T-helper 17 cell (primary cell): Measurements from ENCODE around the gene PCDHGA4. TPM values are rescaled to one million over a fixed set of nuclear protein-coding genes. Genes with fewer than 3 reads are reported as not detected.
A peak's percentile ranks its signal among the peaks of the same experiment; 100 is the strongest.
"Not testable (repeated sequence)": the region's sequence is repeated elsewhere in the genome, so short reads cannot be mapped to it uniquely, and the experiment has no call there.

ENCODE experiments used
- ATAC-seq: fragments of 150-1000 bp; cut with Tn5 transposase; 2 replicates; pipeline ENCODE4 v1.10.0; 2021; ENCODE audit warnings: mild to moderate bottlenecking, moderate library complexity
- DNase-seq, 3 donors: peaks; one replicate each; pipeline versions ENCODE4 v3.0.0 to v3.0.0-alpha.2; 2020 to 2021
- H3K9me3 ChIP-seq: one replicate; pipeline ENCODE4 v1.7.0; 2013; ENCODE audit warnings: low read length, mild to moderate bottlenecking; ENCODE audit not compliant: control insufficient read depth, poor library complexity, severe bottlenecking
- H3K27ac Mint-ChIP-seq: one replicate; pipeline ENCODE4 v1.8.0; 2022; ENCODE audit warnings: mild to moderate bottlenecking, moderate library complexity, mixed read lengths
- H3K27me3 Mint-ChIP-seq: one replicate; pipeline ENCODE4 v1.8.0; 2022; ENCODE audit warnings: mixed read lengths
- H3K36me3 Mint-ChIP-seq: one replicate; pipeline ENCODE4 v1.8.0; 2022; ENCODE audit warnings: low read depth, mixed read lengths
- H3K4me1 Mint-ChIP-seq: one replicate; pipeline ENCODE4 v1.8.0; 2022; ENCODE audit warnings: mild to moderate bottlenecking, mixed read lengths
- H3K4me3 Mint-ChIP-seq: one replicate; pipeline ENCODE4 v1.8.0; 2022; ENCODE audit warnings: mild to moderate bottlenecking, moderate library complexity, mixed read lengths
- total RNA-seq, 4 donors: library from RNA in 2 of 4; stranded (reverse) in 2 of 4; gene quantifications; one replicate each; pipeline ENCODE4 v1.2.3 and lab custom pipeline; 2022 to 2026

The PCDHGA4 gene
- total RNA-seq, 2 donors from 2014 or later: 0.12 TPM; not detected in 1

- Mint-ChIP-seq H3K27me3 (peaks cover 47% of the 10 kb centered on the region), H3K4me3 (peak within 1 kb of the TSS; percentile 42), H3K4me1 (no peaks in the 10 kb centered on the region), H3K36me3 (no peaks in the 10 kb centered on the region), H3K27ac (no peak within 1 kb of the TSS)
- no peak for ATAC-seq
- DNase-seq: no peak
- peaks cover 19% of the 10 kb centered on the region for H3K9me3 ChIP-seq
These were observed 27.9 kb downstream of the PCDHGA4 start, which contains the start of gene PCDHGA7 for GRCh38 chr5:141382469-141383294. PCDHGA7 (plus strand) TSS chr5:141382742; CDS start chr5:141382900, 158 bp downstream.

- no peak overlapping the region for H3K4me3 Mint-ChIP-seq
- peaks cover 49% of the 10 kb centered on the region for H3K27me3 Mint-ChIP-seq
- no peaks in the 10 kb centered on the region for H3K36me3 Mint-ChIP-seq
- peaks cover 19% of the 10 kb centered on the region for H3K9me3 ChIP-seq
- H3K27ac Mint-ChIP-seq: no peak overlapping the region
- no peak for DNase-seq
- H3K4me1 Mint-ChIP-seq: no peaks in the 10 kb centered on the region
- no peak for ATAC-seq
These were observed 28.5 kb downstream of the PCDHGA4 start for GRCh38 chr5:141383345-141383744.

- Mint-ChIP-seq H3K4me1 (no peaks in the 10 kb centered on the region), H3K27me3 (peaks cover 54% of the 10 kb centered on the region), H3K36me3 (peaks cover 2% of the 10 kb centered on the region), H3K4me3 (no peak overlapping the region), H3K27ac (no peak overlapping the region)
- ATAC-seq (no peak), DNase-seq (no peak)
- peaks cover 22% of the 10 kb centered on the region for H3K9me3 ChIP-seq
These were observed 29.8 kb downstream of the PCDHGA4 start for GRCh38 chr5:141384471-141385267.

- H3K9me3 ChIP-seq: peaks cover 24% of the 10 kb centered on the region
- H3K36me3 Mint-ChIP-seq, H3K27ac Mint-ChIP-seq, H3K4me1 Mint-ChIP-seq, DNase-seq: not testable (repeated sequence)
- peaks cover 51% of the 10 kb centered on the region for H3K27me3 Mint-ChIP-seq
- ATAC-seq: peak; percentile 75
- peak within 1 kb of the TSS; percentile 53 for H3K4me3 Mint-ChIP-seq
These were observed 32.9 kb downstream of the PCDHGA4 start, which contains the start of gene PCDHGB4 for GRCh38 chr5:141387557-141388311. PCDHGB4 (plus strand) TSS chr5:141387698; CDS start chr5:141387885, 187 bp downstream.

- Mint-ChIP-seq H3K27ac (no peak overlapping the region), H3K27me3 (peaks cover 49% of the 10 kb centered on the region), H3K4me1 (no peaks in the 10 kb centered on the region), H3K36me3 (peaks cover 2% of the 10 kb centered on the region), H3K4me3 (no peak overlapping the region)
- ATAC-seq (no peak), DNase-seq (no peak)
- H3K9me3 ChIP-seq: peaks cover 21% of the 10 kb centered on the region
These were observed 33.8 kb downstream of the PCDHGA4 start for GRCh38 chr5:141388661-141389060.

GRCh38 chr5:141389153-141390042, 34.6 kb downstream of the PCDHGA4 start:
- H3K9me3 ChIP-seq: peaks cover 21% of the 10 kb centered on the region

GRCh38 chr5:141392429-141393198, 37.8 kb downstream of the PCDHGA4 start, which contains the start of gene PCDHGA8:
PCDHGA8 (plus strand) TSS chr5:141392633; CDS start chr5:141392814, 181 bp downstream.
- Mint-ChIP-seq H3K27ac (peak within 1 kb of the TSS; percentile 30), H3K27me3 (peaks cover 47% of the 10 kb centered on the region), H3K4me1 (no peaks in the 10 kb centered on the region), H3K36me3 (peaks cover 2% of the 10 kb centered on the region), H3K4me3 (no peak within 1 kb of the TSS)
- DNase-seq (no peak), ATAC-seq (no peak)
- peaks cover 8% of the 10 kb centered on the region for H3K9me3 ChIP-seq

More at GRCh38 chr5:141389153-141390042, 34.6 kb downstream of the PCDHGA4 start:
- H3K36me3 Mint-ChIP-seq: peaks cover 2% of the 10 kb centered on the region
- H3K27ac Mint-ChIP-seq: no peak overlapping the region
- no peaks in the 10 kb centered on the region for H3K4me1 Mint-ChIP-seq
- no peak for ATAC-seq
- DNase-seq: no peak
- H3K27me3 Mint-ChIP-seq: peaks cover 55% of the 10 kb centered on the region
- no peak overlapping the region for H3K4me3 Mint-ChIP-seq

- ATAC-seq (no peak), DNase-seq (no peak)
- H3K4me3 Mint-ChIP-seq: no peak overlapping the region
- no peak overlapping the region for H3K27ac Mint-ChIP-seq
- H3K9me3 ChIP-seq: peaks cover 8% of the 10 kb centered on the region
- no peaks in the 10 kb centered on the region for H3K4me1 Mint-ChIP-seq
- peaks cover 2% of the 10 kb centered on the region for H3K36me3 Mint-ChIP-seq
- peaks cover 47% of the 10 kb centered on the region for H3K27me3 Mint-ChIP-seq
These were observed 38.4 kb downstream of the PCDHGA4 start for GRCh38 chr5:141393267-141393666.

- Mint-ChIP-seq H3K27ac (peak overlapping the region; percentile 14), H3K27me3 (peaks cover 46% of the 10 kb centered on the region)
- not testable (repeated sequence) for DNase-seq, ATAC-seq, H3K4me3 Mint-ChIP-seq, H3K36me3 Mint-ChIP-seq, H3K4me1 Mint-ChIP-seq, H3K9me3 ChIP-seq
These were observed 39.8 kb downstream of the PCDHGA4 start for GRCh38 chr5:141394401-141395187.

- H3K4me1 Mint-ChIP-seq, H3K27ac Mint-ChIP-seq, H3K9me3 ChIP-seq, H3K36me3 Mint-ChIP-seq, DNase-seq: not testable (repeated sequence)
- peak; percentile 83 for ATAC-seq
- Mint-ChIP-seq H3K27me3 (peaks cover 54% of the 10 kb centered on the region), H3K4me3 (peak within 1 kb of the TSS; percentile 56)
These were observed 43.1 kb downstream of the PCDHGA4 start, which contains the start of gene PCDHGB5 for GRCh38 chr5:141397756-141398551. PCDHGB5 (plus strand) TSS chr5:141397947; CDS start chr5:141398128, 181 bp downstream.
